Activated T-cell treated with anti-CD3 and anti-CD28 coated beads, Interleukin-2, amount 50 U/mL, for 72 hours (primary cell): ENCODE measurements around the gene TAPBP. TPM values are rescaled to one million over a fixed set of nuclear protein-coding genes. Genes with fewer than 3 reads are reported as not detected.

Source experiments
- ATAC-seq, 2 donors: fragments of 150-1000 bp; cut with Tn5 transposase; replicated peaks in 1 of 2; 2 replicates each; pipeline ENCODE4 v1.10.0; 2021; ENCODE audit warnings: moderate library complexity in 2 of 2, mild to moderate bottlenecking in 1 of 2
- DNase-seq, 2 donors: peaks; one replicate each; pipeline ENCODE4 v3.0.0; 2021 to 2022; ENCODE audit warnings: mixed read lengths in 1 of 2
- H3K27ac Mint-ChIP-seq: one replicate; pipeline ENCODE4 v1.8.0; 2022; ENCODE audit warnings: mild to moderate bottlenecking, moderate library complexity, mixed read lengths
- H3K27me3 Mint-ChIP-seq: one replicate; pipeline ENCODE4 v1.8.0; 2022; ENCODE audit warnings: low read depth, mixed read lengths
- H3K36me3 Mint-ChIP-seq, 2 donors: one replicate each; pipeline ENCODE4 v1.8.0; 2022; ENCODE audit warnings: mixed read lengths in 2 of 2, mild to moderate bottlenecking in 1 of 2; ENCODE audit not compliant: insufficient read depth in 2 of 2
- H3K4me1 Mint-ChIP-seq: one replicate; pipeline ENCODE4 v1.8.0; 2022; ENCODE audit warnings: low read depth, mixed read lengths
- H3K4me3 Mint-ChIP-seq, 2 donors: one replicate each; pipeline ENCODE4 v1.8.0; 2022; ENCODE audit warnings: mild to moderate bottlenecking in 2 of 2, mixed read lengths in 2 of 2, moderate library complexity in 2 of 2
- H3K9me3 Mint-ChIP-seq, 2 donors: one replicate each; pipeline ENCODE4 v1.8.0; 2022; ENCODE audit warnings: mixed read lengths in 2 of 2
- total RNA-seq, 2 donors: library from RNA; stranded (reverse); gene quantifications; one replicate each; pipeline ENCODE4 v1.2.3, GENCODE V29; 2022

The TAPBP gene
- total RNA-seq, 2 donors from 2014 or later = 180 to 210 TPM

- Mint-ChIP-seq H3K9me3 (no peaks in the 10 kb centered on the region), H3K4me3 (peak overlapping the region; percentile 72 to 98), H3K4me1 (peaks cover 77% of the 10 kb centered on the region), H3K36me3 (peaks cover 13 to 37% of the 10 kb centered on the region in 2 donors), H3K27me3 (no peaks in the 10 kb centered on the region), H3K27ac (peak overlapping the region; percentile 73)
- ATAC-seq = no peak
- no peak for DNase-seq
These were observed 2.9 kb upstream of the TAPBP start for GRCh38 chr6:33316603-33317418.

- ATAC-seq (no peak), DNase-seq (no peak)
- Mint-ChIP-seq H3K4me1 (peaks cover 76% of the 10 kb centered on the region), H3K27me3 (no peaks in the 10 kb centered on the region), H3K9me3 (no peaks in the 10 kb centered on the region), H3K36me3 (peaks cover 13 to 37% of the 10 kb centered on the region in 2 donors), H3K27ac (no peak overlapping the region), H3K4me3 (peak overlapping the region; percentile 72 to 98)
These were observed 2.1 kb upstream of the TAPBP start for GRCh38 chr6:33315793-33316602.

- peak overlapping the region; percentile 98 for H3K27ac Mint-ChIP-seq
- H3K27me3 Mint-ChIP-seq = no peaks in the 10 kb centered on the region
- H3K4me1 Mint-ChIP-seq = peaks cover 76% of the 10 kb centered on the region
- H3K9me3 Mint-ChIP-seq = no peaks in the 10 kb centered on the region
- ATAC-seq (no peak), DNase-seq (peak in 1 of 2 donors; percentile 19)
- H3K36me3 Mint-ChIP-seq = peaks cover 13 to 37% of the 10 kb centered on the region in 2 donors
- H3K4me3 Mint-ChIP-seq = peak overlapping the region; percentile 98
These were observed 1.3 kb upstream of the TAPBP start for GRCh38 chr6:33314943-33315792.

- DNase-seq = peak; percentile 62 to 64
- peak overlapping the region; percentile 98 for H3K27ac Mint-ChIP-seq
- peaks cover 74% of the 10 kb centered on the region for H3K4me1 Mint-ChIP-seq
- H3K4me3 Mint-ChIP-seq = peak overlapping the region; percentile 98
- H3K27me3 Mint-ChIP-seq = no peaks in the 10 kb centered on the region
- H3K36me3 Mint-ChIP-seq = peaks cover 13 to 33% of the 10 kb centered on the region in 2 donors
- ATAC-seq = peak; percentile 48
- no peaks in the 10 kb centered on the region for H3K9me3 Mint-ChIP-seq
These were observed 651 bp upstream of the TAPBP start for GRCh38 chr6:33314515-33314942.

- DNase-seq (peak; percentile 56 to 66), ATAC-seq (peak; percentile 12 to 27)
- peaks cover 70% of the 10 kb centered on the region for H3K4me1 Mint-ChIP-seq
- H3K36me3 Mint-ChIP-seq = peaks cover 12 to 31% of the 10 kb centered on the region in 2 donors
- no peaks in the 10 kb centered on the region for H3K9me3 Mint-ChIP-seq
- no peaks in the 10 kb centered on the region for H3K27me3 Mint-ChIP-seq
- peak overlapping the region; percentile 98 for H3K4me3 Mint-ChIP-seq
- H3K27ac Mint-ChIP-seq = peak overlapping the region; percentile 98
These were observed 671 bp downstream of the TAPBP start for GRCh38 chr6:33313105-33313708.

GRCh38 chr6:33312361-33313104 lies 1.3 kb downstream of the TAPBP start:
- H3K36me3 Mint-ChIP-seq = peaks cover 12 to 32% of the 10 kb centered on the region in 2 donors
- peak overlapping the region; percentile 98 for H3K4me3 Mint-ChIP-seq
- ATAC-seq = peak; percentile 44 to 46
- peak overlapping the region; percentile 98 for H3K27ac Mint-ChIP-seq
- H3K27me3 Mint-ChIP-seq = no peaks in the 10 kb centered on the region
- DNase-seq = peak; percentile 76 to 84
- no peaks in the 10 kb centered on the region for H3K9me3 Mint-ChIP-seq
- peaks cover 68% of the 10 kb centered on the region for H3K4me1 Mint-ChIP-seq

- H3K4me1 Mint-ChIP-seq = peaks cover 56% of the 10 kb centered on the region
- H3K4me3 Mint-ChIP-seq = no peak overlapping the region
- DNase-seq (no peak), ATAC-seq (no peak)
- no peaks in the 10 kb centered on the region for H3K9me3 Mint-ChIP-seq
- peaks cover 8 to 31% of the 10 kb centered on the region in 2 donors for H3K36me3 Mint-ChIP-seq
- H3K27ac Mint-ChIP-seq = no peak overlapping the region
- no peaks in the 10 kb centered on the region for H3K27me3 Mint-ChIP-seq
These were observed 7.5 kb downstream of the TAPBP start for GRCh38 chr6:33306356-33306755.

- no peaks in the 10 kb centered on the region for H3K27me3 Mint-ChIP-seq
- no peak for ATAC-seq
- peak overlapping the region; percentile 13 for H3K27ac Mint-ChIP-seq
- DNase-seq = no peak
- peaks cover 10 to 33% of the 10 kb centered on the region in 2 donors for H3K36me3 Mint-ChIP-seq
- H3K9me3 Mint-ChIP-seq = no peaks in the 10 kb centered on the region
- H3K4me1 Mint-ChIP-seq = peaks cover 55% of the 10 kb centered on the region
- no peak overlapping the region for H3K4me3 Mint-ChIP-seq
These were observed 8.8 kb downstream of the TAPBP start for GRCh38 chr6:33305052-33305451.

GRCh38 chr6:33304216-33304615 lies 9.7 kb downstream of the TAPBP start:
- ATAC-seq (no peak), DNase-seq (no peak)
- H3K27ac Mint-ChIP-seq = no peak overlapping the region
- no peaks in the 10 kb centered on the region for H3K27me3 Mint-ChIP-seq
- peaks cover 16 to 38% of the 10 kb centered on the region in 2 donors for H3K36me3 Mint-ChIP-seq
- H3K9me3 Mint-ChIP-seq = no peaks in the 10 kb centered on the region
- no peak overlapping the region for H3K4me3 Mint-ChIP-seq
- peaks cover 59% of the 10 kb centered on the region for H3K4me1 Mint-ChIP-seq

- Mint-ChIP-seq H3K4me3 (no peak overlapping the region), H3K4me1 (peaks cover 59% of the 10 kb centered on the region), H3K36me3 (peaks cover 16 to 30% of the 10 kb centered on the region in 2 donors), H3K27ac (no peak overlapping the region), H3K27me3 (no peaks in the 10 kb centered on the region), H3K9me3 (no peaks in the 10 kb centered on the region)
- no peak for DNase-seq
- no peak for ATAC-seq
These were observed 12.0 kb downstream of the TAPBP start for GRCh38 chr6:33301877-33302276.

- peaks cover 43% of the 10 kb centered on the region for H3K4me1 Mint-ChIP-seq
- H3K9me3 Mint-ChIP-seq = no peaks in the 10 kb centered on the region
- ATAC-seq = peak; percentile 88 to 91
- peaks cover 13 to 25% of the 10 kb centered on the region in 2 donors for H3K36me3 Mint-ChIP-seq
- peak overlapping the region; percentile 86 for H3K27ac Mint-ChIP-seq
- no peaks in the 10 kb centered on the region for H3K27me3 Mint-ChIP-seq
- peak overlapping the region; percentile 98 to 100 for H3K4me3 Mint-ChIP-seq
- peak; percentile 95 for DNase-seq
These were observed 14.5 kb downstream of the TAPBP start for GRCh38 chr6:33299237-33299944.
